ENCODE data around the gene CNBD2.
"Not testable (repeated sequence)": the region's sequence is repeated elsewhere in the genome, so short reads cannot be mapped to it uniquely, and the experiment has no call there.

Gene CNBD2

GRCh38 chr20:35975576-35976373 lies 7.4 kb downstream of the CNBD2 start:
- DNase-seq: no peak

DNA sequence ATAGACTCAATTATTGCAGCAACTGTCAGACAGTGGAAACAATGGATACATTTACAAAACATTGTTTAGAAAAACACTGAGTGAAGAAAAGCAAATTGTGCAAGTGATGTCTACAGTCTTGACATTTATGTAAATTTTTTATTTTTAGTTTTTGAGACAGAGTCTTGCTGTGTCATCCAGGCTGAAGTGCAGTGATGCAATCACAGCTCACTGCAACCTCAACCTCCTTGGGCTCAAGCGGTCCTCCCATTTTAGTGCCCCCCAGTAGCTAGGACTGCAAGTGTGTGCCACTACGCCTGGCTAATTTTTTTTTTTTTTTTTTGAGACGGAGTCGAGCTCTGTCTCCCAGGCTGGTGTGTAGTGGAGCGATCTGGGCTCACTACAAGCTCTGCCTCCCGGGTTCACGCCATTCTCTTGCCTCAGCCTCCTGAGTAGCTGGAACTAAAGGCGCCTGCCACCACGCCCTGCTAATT lies 9.7 kb downstream of the CNBD2 start:
- DNase-seq: no peak

DNA sequence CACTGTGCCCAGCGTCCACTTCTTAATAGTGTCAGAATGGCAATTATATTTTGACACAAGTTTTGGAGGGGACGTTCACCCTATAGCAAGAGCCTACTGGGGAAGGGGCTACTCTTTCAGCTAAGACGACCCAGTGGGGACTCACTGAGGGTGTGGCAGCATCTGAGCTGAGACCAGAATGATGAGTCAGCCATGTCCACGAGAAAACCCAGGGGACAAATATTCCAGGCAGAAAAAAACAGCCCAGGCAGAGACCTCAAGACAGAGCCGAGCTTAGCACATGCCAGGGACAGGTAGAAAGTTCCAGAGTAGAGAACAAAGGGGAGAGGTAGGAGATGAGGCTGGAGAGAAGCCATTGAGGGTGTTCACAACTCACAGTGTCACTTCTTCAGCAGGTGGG lies 11.2 kb downstream of the CNBD2 start:
- no peak for DNase-seq

DNA sequence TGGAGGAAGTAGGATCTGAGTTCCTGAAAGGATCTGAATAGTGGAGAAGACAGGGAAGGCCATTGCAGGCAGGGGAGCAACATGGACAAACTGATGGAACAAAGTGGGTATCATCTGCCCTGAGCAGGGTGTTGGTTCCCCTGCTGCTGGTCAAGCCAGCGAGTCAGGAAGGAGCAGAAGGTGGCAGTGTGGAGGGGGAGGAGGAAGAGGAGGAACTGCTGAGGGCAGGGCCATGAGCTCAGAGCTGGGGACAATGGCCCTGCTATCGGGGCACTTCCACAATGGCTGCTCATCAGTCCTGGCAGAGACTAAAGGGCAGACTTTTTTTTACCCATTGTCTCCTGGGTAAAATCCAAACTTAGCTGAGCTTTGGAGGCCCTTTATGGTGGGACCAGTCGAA lies 13.6 kb downstream of the CNBD2 start:
- no peak for DNase-seq

DNA sequence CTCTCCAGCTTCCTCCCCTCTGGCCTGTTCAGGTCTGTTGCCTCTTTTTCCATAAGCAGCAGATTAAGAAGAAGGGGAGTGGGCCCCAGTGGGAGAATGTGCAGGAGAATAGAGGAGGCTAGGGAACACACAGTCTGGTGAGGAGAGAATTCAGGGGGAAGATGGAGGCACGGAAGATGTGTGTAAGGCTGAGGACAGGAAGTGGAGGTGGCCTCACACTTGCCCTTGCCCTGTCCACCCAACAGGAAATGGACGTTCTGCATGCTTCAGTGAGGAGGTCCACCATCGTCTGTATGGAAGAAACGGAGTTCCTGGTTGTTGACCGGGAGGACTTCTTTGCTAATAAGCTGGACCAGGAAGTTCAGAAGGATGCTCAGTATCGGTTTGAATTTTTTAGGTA lies 16.0 kb downstream of the CNBD2 start:
- DNase-seq: no peak

- DNase-seq: no peak
These were observed 17.4 kb downstream of the CNBD2 start for GRCh38 chr20:35985806-35986205.

DNA sequence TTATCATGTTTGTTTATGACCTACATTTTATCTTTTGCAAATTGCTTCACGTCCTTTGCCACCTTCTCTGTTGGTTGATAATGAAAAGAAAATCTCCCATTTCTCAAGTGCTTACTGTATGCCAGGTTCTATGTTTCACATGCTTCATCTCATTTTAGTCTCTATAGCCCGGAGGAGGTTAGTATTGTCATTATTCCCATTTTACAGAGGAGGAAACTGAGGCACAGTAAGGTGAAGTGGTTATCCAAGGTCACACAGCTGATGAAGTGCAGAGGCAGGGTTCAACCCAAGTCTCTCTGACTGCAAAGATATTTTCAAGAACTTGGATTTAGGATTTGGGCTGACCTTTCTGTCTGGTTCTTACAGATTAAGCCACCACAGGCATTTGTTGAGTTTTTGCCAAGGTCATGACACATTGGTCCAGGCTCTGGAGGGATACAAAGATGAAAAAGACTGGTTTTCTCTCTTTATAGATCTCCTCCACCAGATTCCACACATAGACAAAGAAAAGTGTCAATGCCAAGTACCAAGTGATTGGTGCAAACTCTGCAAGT lies 20.6 kb downstream of the CNBD2 start:
- DNase-seq: no peak

DNA sequence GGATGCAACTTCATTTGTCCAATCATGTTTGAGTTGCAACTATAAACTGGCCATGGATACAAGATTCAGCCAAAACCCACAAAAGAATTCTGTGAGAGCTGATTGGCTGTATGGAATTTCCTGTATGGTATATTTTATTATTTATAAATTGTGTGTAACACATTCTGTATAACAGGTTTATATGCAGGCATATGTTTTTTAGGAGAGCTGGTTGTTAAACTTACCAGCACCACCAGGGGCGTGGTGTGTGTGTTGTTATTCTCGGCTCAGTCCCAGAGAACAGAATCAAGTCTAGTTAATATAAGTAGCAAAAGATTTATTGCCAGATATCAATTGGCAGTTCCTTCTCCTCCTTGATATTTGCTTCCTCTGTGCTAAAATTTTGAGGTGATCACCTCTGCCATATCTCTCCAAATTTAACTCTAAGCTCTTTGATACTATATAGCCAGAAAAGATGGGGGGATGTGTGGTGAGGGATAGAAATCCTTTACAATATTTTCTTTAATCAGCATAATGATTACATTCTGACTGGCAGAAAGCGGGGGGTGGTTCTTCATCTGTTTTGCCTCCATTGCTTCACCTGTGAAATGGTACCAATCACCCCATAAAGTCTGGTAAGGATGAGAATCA lies 22.9 kb downstream of the CNBD2 start:
- no peak for DNase-seq

DNA sequence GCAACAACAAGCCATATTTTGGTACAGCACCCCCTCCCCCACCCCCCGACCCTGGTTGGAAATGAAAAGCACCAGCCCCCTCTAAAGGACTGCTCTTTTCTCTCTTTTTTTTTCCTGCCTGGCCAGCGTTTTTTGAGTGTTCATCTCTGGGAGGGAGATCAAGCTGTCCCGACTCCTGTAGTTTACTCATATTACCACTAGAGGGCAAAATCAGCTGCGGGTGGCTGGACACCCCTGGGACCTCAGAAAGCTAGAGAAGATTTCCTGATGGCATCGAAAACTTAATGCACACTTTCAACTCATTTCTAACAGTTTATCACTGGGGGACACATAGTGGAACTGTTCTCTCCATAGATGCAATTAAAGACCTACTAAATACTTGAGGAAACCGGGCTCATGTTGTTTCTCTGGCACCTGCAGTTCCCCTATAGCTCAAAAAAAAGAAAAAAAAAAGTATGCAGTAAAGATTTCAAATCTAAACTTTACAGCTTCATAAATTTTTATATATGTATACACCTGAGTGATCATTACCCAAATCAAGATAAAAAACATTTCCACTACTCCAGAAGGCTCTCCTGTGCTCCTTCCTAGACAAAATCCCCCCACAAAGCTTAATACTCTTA lies 24.4 kb downstream of the CNBD2 start:
- DNase-seq: peak; percentile 15

DNA sequence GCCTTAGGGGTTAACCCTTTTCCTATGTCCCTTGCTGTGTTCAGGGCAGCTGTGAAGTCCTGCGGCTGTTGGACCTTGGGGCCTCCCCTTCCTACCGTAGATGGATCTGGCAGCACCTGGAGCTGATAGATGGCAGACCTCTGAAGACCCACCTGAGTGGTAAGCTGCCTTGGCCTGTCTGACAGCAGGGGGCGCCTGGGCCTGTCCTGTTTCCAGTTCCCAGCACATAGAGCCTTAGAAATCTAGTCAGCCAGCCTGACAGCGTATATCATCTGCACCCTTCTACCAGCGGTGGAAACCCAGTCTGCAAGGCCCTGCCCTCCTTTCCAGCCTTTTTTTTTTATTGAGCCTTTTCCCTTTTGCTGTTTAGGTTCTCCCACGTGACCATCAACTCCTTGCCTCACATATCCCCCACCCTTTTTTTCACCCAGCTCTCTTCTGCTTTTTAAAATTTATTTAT lies 26.6 kb downstream of the CNBD2 start:
- peak; percentile 59 for DNase-seq

DNA sequence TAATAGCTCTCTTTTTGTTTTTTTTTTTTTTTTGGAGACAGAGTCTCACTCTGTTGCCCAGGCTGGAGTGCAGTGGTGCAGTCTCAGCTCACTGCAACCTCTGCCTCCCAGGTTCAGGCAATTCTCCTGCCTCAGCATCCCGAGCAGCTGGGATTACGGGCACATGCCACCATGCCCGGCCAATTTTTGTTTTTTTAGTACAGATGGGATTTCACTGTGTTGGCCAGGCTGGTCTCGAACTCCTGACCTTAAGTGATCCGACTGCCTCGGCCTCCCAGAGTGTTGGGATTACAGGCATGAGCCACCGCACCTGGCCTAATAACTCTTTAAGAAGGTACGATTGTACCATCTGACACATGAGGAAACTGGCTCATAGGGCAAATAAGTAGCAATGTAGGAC lies 28.1 kb downstream of the CNBD2 start:
- not testable (repeated sequence) for DNase-seq

DNA sequence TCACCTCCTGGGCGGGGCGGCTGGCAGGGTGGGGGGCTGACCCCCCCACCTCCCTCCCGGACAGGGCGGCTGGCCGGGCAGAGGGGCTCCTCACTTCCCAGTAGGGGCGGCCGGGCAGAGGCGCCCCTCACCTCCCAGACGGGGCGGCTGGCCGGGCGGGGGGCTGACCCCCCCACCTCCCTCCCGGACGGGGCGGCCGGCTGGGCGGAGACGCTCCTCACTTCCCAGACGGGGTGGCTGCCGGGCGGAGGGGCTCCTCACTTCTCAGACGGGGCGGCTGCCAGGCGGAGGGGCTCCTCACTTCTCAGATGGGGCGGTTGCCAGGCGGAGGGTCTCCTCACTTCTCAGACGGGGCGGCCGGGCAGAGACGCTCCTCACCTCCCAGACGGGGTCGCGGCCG lies 32.9 kb downstream of the CNBD2 start:
- DNase-seq: not testable (repeated sequence)

GRCh38 chr20:36002855-36003254 lies 34.5 kb downstream of the CNBD2 start:
- DNase-seq: no peak

DNA sequence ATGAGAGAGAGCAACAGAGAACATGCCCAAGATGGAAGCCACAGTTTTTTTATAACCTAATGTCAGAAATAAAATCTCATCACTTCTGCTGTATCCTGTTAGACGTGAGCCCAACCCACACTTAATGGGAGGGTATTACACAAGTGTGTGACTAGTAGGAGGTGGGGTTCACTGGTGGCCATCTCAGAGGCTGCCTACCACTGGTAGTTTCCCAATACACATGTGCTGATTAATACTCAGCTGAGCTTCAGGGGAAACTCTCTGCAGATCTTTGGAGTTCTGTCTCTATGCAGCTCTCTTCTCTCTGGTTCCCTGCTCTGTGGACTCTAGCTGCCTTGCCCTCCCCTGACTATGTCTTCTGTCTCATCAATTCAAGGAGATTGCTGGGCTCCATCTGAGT lies 35.7 kb downstream of the CNBD2 start:
- no peak for DNase-seq

- no peak for DNase-seq
These were observed 40.2 kb downstream of the CNBD2 start for GRCh38 chr20:36008461-36009035.

- no peak for DNase-seq
These were observed 41.7 kb downstream of the CNBD2 start for GRCh38 chr20:36010076-36010475.

DNA sequence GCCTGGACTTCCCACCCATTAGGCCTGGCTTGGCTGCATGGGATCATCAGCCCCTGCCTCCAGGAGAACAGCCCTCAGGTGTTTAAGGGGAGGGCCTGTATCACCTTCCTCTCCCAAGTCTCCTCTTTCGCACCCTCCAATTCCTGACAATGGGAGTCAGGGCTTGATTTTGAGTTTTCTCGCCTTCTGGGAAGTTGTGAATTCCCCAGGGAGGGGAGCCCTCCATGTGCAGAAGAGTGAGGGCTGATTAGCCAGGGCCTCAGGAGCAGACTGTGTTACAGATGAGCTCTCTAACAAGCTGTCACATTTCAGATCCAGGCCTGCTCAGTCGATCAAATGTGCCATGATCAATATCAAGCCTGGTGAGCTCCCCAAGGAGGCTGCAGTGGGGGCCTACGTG lies 42.4 kb downstream of the CNBD2 start:
- no peak for DNase-seq

GRCh38 chr20:36015806-36016403 lies 47.5 kb downstream of the CNBD2 start:
- no peak for DNase-seq

GRCh38 chr20:36017048-36017951 lies 48.9 kb downstream of the CNBD2 start:
- DNase-seq: no peak

- no peak for DNase-seq
These were observed 50.0 kb downstream of the CNBD2 start for GRCh38 chr20:36018208-36018988.

DNA sequence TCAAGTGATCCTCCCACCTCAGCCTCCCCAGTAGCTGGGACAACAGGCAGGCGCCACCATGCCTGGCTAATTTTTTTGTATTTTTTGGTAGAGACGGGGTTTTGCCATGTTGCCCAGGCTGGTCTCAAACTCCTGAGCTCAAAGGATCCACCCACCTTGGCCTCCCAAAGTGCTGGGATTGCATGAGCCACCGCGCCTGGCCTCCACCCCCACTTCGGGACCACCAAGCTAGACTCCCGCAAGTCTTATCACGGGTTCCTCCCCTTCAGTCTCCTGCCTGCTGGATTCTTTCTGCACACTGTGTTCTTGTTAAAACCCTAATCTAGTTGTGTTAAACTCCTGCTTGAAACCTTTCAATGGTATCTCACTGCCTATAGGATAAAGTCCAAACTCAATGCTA lies 57.7 kb downstream of the CNBD2 start:
- not testable (repeated sequence) for DNase-seq
